MM.1S (cell line): ENCODE data around the gene ADD3.

ENCODE experiments used
- DNase-seq: peaks from one replicate; pipeline ENCODE4 v3.0.0-alpha.2; 2015
- H2AFZ ChIP-seq: fragments of 300-600 bp; sonication (generic); 2 replicates; pipeline ENCODE4 v1.6.0; 2016; ENCODE audit warnings: antibody characterized with exemption, low read length
- H3F3A ChIP-seq: fragments of 300-600 bp; sonication (generic); 2 replicates; pipeline ENCODE4 v1.6.1; 2016; ENCODE audit warnings: mild to moderate bottlenecking, antibody characterized with exemption, low read length, moderate library complexity, mixed read lengths; ENCODE audit not compliant: insufficient read depth
- H3K27ac ChIP-seq: fragments of 300-600 bp; sonication (generic); 2 replicates; pipeline ENCODE4 v1.5.1; 2016; ENCODE audit warnings: mild to moderate bottlenecking, low read length
- H3K27me3 ChIP-seq: fragments of 300-600 bp; sonication (generic); replicated peaks from 2 replicates; pipeline ENCODE4 v1.6.0; 2016; ENCODE audit warnings: low read length; ENCODE audit not compliant: insufficient read depth
- H3K36me3 ChIP-seq: fragments of 300-600 bp; sonication (generic); replicated peaks from 2 replicates; pipeline ENCODE4 v1.6.1; 2016; ENCODE audit warnings: mild to moderate bottlenecking, low read length, mixed read lengths; ENCODE audit not compliant: insufficient read depth
- H3K4me1 ChIP-seq: fragments of 300-600 bp; sonication (generic); 2 replicates; pipeline ENCODE4 v1.6.1; 2016; ENCODE audit warnings: low read length, mixed read lengths
- H3K4me2 ChIP-seq: fragments of 300-600 bp; sonication (generic); 2 replicates; pipeline ENCODE4 v1.6.0; 2016; ENCODE audit warnings: low read depth, low read length
- H3K4me3 ChIP-seq: fragments of 300-600 bp; sonication (generic); 2 replicates; pipeline ENCODE4 v1.5.1; 2016; ENCODE audit warnings: low read length, mixed read lengths
- H3K79me2 ChIP-seq: fragments of 300-600 bp; sonication (generic); 2 replicates; pipeline ENCODE4 v1.6.1; 2016; ENCODE audit warnings: mixed run types, low read length, mixed read lengths
- H3K9ac ChIP-seq: fragments of 300-600 bp; sonication (generic); 2 replicates; pipeline ENCODE4 v1.6.1; 2016; ENCODE audit warnings: low read length, mixed read lengths
- H3K9me2 ChIP-seq: fragments of 300-600 bp; sonication (generic); replicated peaks from 2 replicates; pipeline ENCODE4 v1.6.1; 2016; ENCODE audit warnings: mild to moderate bottlenecking, low read length, mixed read lengths; ENCODE audit not compliant: insufficient read depth
- H3K9me3 ChIP-seq: fragments of 300-600 bp; sonication (generic); replicated peaks from 2 replicates; pipeline ENCODE4 v1.6.1; 2016; ENCODE audit warnings: mild to moderate bottlenecking, low read length, mixed read lengths; ENCODE audit not compliant: insufficient read depth
- H4K20me1 ChIP-seq: fragments of 300-600 bp; sonication (generic); 2 replicates; pipeline ENCODE4 v1.6.1; 2016; ENCODE audit warnings: mild to moderate bottlenecking, low read length, moderate library complexity, mixed read lengths; ENCODE audit not compliant: insufficient read depth
- EZH2 ChIP-seq: fragments of 300-600 bp; sonication (generic); optimal IDR thresholded peaks from 2 replicates; pipeline ENCODE3; 2017; ENCODE audit warnings: low read depth, mild to moderate bottlenecking, antibody characterized with exemption, low read length, mixed read lengths
- EZH2phosphoT487 ChIP-seq: fragments of 300-600 bp; sonication (generic); IDR thresholded peaks from 2 replicates; pipeline ENCODE4 v1.6.1; 2018; ENCODE audit warnings: antibody characterized with exemption, low read length
- TF ChIP-seq, protein P1 (sequence below): fragments of 300-600 bp; sonication (generic); IDR thresholded peaks from 2 replicates; pipeline ENCODE4 v1.5.1; 2016; ENCODE audit warnings: antibody characterized with exemption, low read length, mixed read lengths

Gene ADD3

GRCh38 chr10:109993551-109994330 lies 14.0 kb upstream of the ADD3 start:
- no peak for TF ChIP-seq EZH2phosphoT487
- no peak for TF ChIP-seq EZH2
- TF ChIP-seq, protein P1, sequence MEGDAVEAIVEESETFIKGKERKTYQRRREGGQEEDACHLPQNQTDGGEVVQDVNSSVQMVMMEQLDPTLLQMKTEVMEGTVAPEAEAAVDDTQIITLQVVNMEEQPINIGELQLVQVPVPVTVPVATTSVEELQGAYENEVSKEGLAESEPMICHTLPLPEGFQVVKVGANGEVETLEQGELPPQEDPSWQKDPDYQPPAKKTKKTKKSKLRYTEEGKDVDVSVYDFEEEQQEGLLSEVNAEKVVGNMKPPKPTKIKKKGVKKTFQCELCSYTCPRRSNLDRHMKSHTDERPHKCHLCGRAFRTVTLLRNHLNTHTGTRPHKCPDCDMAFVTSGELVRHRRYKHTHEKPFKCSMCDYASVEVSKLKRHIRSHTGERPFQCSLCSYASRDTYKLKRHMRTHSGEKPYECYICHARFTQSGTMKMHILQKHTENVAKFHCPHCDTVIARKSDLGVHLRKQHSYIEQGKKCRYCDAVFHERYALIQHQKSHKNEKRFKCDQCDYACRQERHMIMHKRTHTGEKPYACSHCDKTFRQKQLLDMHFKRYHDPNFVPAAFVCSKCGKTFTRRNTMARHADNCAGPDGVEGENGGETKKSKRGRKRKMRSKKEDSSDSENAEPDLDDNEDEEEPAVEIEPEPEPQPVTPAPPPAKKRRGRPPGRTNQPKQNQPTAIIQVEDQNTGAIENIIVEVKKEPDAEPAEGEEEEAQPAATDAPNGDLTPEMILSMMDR: no peak
- DNase-seq: no peak
- Histone ChIP-seq H3K36me3 (no peaks in the 10 kb centered on the region), H3K9ac (no peak overlapping the region), H3K9me3 (no peaks in the 10 kb centered on the region), H3K4me2 (no peak overlapping the region), H3K9me2 (no peaks in the 10 kb centered on the region), H4K20me1 (no peaks in the 10 kb centered on the region), H3K27ac (no peak overlapping the region), H3F3A (no peaks in the 10 kb centered on the region), H3K79me2 (no peaks in the 10 kb centered on the region), H3K27me3 (no peaks in the 10 kb centered on the region), H3K4me1 (no peaks in the 10 kb centered on the region), H3K4me3 (no peak overlapping the region), H2AFZ (no peak overlapping the region)

- Histone ChIP-seq H3K9me2 (no peaks in the 10 kb centered on the region), H3K4me2 (no peak overlapping the region), H3K4me1 (no peaks in the 10 kb centered on the region), H3K4me3 (no peak overlapping the region), H2AFZ (no peak overlapping the region), H3K79me2 (no peaks in the 10 kb centered on the region), H4K20me1 (no peaks in the 10 kb centered on the region), H3K36me3 (no peaks in the 10 kb centered on the region), H3K9me3 (no peaks in the 10 kb centered on the region), H3K27ac (no peak overlapping the region), H3K9ac (no peak overlapping the region), H3K27me3 (no peaks in the 10 kb centered on the region), H3F3A (no peaks in the 10 kb centered on the region)
- no peak for DNase-seq
- TF ChIP-seq, protein P1: no peak
- TF ChIP-seq EZH2 (no peak), EZH2phosphoT487 (no peak)
Measured at GRCh38 chr10:109994711-109995577, 12.8 kb upstream of the ADD3 start.

DNA sequence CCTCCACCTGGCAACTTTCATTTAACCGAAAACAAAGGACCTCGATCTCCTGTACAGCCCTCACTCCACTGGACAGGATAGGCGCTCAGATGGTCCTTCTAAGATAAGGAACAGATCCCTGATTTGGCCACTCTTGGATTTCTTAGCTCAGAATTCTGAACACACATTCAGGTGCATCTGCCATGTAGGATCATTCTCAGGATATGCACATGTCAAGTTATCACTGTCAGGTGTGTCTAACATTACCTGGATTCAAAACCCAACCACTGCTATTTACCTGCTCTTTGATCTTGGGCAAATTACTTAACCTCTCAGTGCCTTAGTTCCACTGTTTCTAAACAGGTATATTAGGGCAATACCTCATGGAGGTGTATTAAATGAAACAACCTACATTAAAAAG lies 12.2 kb upstream of the ADD3 start:
- no peaks in the 10 kb centered on the region for H3K79me2 ChIP-seq
- no peaks in the 10 kb centered on the region for H3K9me2 ChIP-seq
- H3K4me2 ChIP-seq: no peak overlapping the region
- TF ChIP-seq, protein P1: no peak
- no peak overlapping the region for H2AFZ ChIP-seq
- no peaks in the 10 kb centered on the region for H4K20me1 ChIP-seq
- H3K9ac ChIP-seq: no peak overlapping the region
- no peak overlapping the region for H3K4me3 ChIP-seq
- no peaks in the 10 kb centered on the region for H3K36me3 ChIP-seq
- H3K9me3 ChIP-seq: no peaks in the 10 kb centered on the region
- H3F3A ChIP-seq: no peaks in the 10 kb centered on the region
- H3K4me1 ChIP-seq: no peaks in the 10 kb centered on the region
- DNase-seq: no peak
- no peaks in the 10 kb centered on the region for H3K27me3 ChIP-seq
- H3K27ac ChIP-seq: no peak overlapping the region
